Lung microvascular endothelial cell (primary cell): ENCODE results near the gene MMP1. TPM values are rescaled to one million over a fixed set of nuclear protein-coding genes. Genes with fewer than 3 reads are reported as not detected.
A peak's percentile ranks its signal among the peaks of the same experiment; 100 is the strongest.

Experiments
- DNase-seq, 2 donors: peaks; one replicate each; pipeline versions ENCODE4 v3.0.0 to v3.0.0-alpha.2; 2010; ENCODE audit warnings: low read depth in 2 of 2
- total RNA-seq: library from RNA; depleted of rRNA; stranded (reverse); fragments of >200 nt; gene quantifications from 2 replicates; pipeline ENCODE4 v1.2.1, GENCODE V29; 2014

MMP1 gene
- total RNA-seq, result 28.4 and 326 TPM in 2 replicates

DNA sequence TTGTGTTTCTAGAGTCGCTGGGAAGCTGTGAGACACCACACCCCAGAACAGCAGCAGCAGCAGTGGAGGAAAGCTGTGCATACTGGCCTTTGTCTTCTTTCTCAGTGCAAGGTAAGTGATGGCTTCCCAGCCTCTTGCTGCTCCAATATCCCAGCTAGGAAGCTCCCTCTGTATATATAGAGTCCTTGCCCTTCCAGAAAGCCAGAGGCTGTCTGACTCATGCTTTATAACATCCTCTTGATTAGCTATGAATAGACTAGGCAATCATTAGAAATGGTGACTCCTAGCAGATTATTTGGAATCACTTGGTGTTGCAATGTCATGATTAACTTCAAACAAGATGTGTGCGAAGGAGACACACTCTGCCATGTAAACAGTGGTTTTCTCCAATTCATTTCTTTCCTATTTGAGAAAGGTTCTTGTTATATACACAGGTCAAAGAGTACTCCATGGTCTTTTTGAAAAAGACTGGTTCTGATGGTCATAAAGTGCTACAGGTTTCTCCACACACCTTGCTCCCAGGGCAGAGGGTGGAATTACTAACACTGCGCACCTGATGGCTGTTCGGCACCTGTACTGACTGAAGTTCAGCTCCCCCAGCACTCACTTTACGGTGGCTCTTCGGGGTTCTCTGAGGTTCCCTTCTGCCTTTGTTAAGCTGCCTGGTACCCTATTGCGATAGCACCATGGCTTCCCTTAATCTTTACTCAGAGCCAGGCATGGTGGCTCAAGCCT lies at the start of gene MMP1:
Gene MMP1, minus strand, starts transcription at position 149 of the 735 bp plus-strand sequence. Its CDS starts 68 bp downstream, at position 81.
- peak in 1 of 2 donors; percentile 88 for DNase-seq

DNA sequence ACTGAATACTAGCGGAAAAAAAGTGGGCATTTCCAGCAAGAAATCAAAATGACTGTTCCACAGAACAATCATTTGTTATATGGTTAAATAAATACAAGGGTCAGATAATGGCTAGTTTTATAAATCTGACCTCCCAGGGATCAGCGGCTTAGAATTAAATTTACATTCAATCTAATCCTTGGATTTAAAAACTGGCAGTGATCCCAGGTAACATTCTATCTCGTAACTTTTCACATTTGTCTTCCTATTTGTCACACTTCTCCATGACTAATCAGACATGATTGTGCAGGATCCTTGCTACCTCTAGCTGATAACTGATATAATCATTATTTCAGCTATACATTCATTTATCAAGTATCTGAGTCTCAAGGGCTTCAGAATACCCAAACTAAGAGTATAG lies 48.3 kb upstream of the MMP1 start:
- DNase-seq, result no peak

DNA sequence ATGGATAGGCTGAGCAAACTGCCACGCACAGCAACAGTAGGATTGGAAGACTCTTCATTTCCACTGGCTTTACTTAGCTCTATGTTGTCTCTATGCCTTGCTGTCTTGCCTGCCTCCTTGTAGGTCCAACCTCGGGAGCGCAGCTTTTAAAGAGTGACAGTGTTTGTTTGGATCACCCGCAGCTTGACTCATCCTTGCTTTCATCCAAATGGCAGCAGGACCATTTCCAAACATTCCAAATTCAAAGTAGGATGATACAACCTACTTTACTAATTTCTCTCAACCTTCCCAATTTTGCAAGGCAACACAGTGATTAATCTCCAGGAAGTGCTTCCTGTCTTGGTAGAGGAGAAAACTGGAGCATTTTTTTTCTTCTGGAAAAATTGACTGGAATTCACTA lies 45.5 kb upstream of the MMP1 start, which contains the start of gene MMP3:
Gene MMP3, minus strand, starts transcription at position 121 of the 400 bp plus-strand sequence. Its CDS starts 63 bp downstream, at position 58.
- DNase-seq, result no peak

DNA sequence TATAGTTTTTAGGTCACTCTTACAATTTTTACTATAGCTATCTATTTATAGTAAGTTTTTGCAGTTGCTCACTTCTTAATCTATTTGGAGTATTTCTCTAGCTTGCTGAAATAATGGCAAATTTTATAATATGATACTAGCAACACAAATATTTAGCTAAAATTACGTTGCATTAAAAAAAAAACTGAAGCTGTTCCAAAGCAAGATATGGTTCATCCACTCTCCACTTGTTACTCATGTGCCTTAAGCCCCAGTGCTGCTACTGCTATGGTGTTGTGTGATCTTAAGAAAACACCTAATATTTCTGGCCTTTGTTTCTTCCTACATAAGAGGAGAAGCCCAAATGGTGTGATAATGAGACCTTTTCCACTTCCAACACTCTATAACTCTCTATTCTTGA lies 45.0 kb upstream of the MMP1 start:
- DNase-seq, result no peak

DNA sequence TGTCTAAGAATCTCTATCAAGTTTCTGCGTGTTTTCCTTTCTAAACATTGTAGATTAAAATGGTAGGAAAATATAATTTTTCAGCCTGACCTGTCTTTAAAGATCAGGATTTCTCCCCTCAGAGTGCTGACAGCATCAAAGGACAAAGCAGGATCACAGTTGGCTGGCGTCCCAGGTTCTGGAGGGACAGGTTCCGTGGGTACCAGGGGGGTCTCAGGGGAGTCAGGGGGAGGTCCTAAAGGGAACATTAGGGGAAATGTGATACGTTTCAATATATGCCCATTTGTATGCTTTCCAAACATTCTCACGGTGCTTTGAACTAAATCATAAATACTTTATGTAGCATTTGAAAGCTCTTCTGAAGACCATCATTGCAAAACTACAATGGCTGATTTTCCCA lies 42.1 kb upstream of the MMP1 start:
- DNase-seq, result no peak

DNA sequence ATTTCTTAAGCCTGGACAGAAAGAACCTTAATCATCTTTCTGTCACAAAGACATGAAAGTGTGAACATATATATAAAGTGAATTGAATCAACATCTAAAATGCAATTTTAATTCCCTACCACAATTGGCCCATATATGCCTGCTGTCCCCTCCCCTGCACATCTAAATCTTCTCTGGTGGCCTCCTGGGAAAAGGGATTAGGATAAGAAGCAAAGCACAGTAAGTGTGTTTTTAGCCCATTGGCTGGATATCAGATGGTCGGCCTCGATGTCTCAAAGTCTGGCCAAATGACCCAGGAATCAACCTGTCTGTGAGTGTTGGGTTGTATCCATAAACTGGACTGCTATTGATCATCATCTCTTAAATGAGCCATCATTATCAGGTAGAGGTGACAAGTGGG lies 39.7 kb upstream of the MMP1 start:
- no peak for DNase-seq

DNA sequence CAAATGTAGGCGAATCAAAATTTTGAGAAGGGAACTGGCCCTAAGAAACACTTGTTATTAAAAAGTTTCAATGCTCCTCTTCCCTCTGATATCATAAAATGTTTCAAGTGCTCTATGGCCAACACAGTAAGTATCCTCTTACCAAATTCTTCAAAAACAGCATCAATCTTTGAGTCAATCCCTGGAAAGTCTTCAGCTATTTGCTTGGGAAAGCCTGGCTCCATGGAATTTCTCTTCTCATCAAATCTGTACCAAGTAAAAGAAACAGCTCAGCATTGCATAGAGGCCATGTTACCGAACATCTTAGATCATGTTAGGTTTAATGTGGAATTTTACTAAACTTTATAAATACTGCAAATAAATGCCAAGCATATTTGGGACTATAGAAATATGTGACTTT lies 39.2 kb upstream of the MMP1 start:
- DNase-seq, result no peak

DNA sequence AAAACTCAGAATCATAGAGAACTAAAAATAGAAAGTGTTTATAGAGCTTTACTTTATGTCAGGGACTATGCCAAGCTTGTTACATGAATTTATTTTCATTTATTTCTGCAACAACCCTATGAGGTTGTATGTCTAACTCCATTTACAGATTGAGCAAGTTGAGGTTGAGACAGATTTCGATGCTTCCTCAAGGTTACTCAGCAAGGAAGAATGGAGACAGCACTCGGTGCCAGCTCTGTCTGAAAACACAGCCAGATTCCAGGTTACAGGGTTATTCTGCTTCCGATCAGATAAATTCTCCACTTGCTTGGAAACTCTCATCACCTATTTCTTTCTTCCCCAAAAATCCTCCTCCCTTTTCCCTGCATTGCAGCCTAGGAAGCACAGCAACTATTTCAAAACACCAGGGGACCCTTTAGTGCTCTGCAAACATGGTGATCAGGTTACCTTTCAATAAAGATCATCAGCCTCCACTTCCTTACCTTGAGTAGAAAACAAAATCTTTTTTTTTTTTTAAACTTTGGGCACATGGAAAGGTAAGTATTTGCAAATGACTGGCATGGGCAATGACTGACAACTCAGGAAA lies 38.4 kb upstream of the MMP1 start:
- no peak for DNase-seq

DNA sequence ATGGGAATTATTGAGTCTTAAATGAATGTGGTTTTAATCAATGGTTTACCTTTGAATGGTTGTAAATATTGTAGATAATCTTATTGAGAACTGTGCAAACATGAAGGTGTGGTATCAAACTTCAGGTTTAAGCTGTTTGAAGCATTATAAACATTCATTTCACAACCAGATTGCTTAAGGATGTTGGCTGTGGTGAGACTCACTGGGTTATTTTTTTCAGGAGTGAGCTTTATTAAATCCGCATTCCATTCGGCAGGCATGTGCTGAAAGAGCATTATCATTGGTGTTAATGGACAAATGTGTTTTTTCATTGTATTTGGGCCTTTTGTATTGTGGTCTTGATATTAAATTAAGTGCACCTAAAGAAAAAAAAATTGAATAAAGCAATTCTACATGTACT lies 35.8 kb upstream of the MMP1 start:
- no peak for DNase-seq

DNA sequence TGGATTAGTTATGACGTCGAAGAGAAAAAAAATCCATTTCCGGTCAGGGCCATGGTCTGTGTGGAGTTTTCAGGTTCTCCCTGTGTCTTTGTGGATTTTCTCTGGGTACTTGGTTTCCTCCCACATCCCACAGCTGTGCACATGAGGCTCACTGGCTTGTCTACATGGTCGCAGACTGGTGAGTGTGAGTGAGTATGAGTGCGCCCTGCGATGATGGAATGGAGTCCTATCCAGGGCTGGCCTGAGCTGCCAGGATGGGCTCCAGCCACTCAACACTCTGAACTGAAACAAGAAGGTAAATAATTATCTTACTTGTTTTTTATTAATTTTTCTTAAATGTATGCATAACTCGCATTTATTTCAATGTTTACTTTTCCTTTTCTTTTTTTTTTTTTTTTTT lies 34.7 kb upstream of the MMP1 start:
- DNase-seq, result no peak

DNA sequence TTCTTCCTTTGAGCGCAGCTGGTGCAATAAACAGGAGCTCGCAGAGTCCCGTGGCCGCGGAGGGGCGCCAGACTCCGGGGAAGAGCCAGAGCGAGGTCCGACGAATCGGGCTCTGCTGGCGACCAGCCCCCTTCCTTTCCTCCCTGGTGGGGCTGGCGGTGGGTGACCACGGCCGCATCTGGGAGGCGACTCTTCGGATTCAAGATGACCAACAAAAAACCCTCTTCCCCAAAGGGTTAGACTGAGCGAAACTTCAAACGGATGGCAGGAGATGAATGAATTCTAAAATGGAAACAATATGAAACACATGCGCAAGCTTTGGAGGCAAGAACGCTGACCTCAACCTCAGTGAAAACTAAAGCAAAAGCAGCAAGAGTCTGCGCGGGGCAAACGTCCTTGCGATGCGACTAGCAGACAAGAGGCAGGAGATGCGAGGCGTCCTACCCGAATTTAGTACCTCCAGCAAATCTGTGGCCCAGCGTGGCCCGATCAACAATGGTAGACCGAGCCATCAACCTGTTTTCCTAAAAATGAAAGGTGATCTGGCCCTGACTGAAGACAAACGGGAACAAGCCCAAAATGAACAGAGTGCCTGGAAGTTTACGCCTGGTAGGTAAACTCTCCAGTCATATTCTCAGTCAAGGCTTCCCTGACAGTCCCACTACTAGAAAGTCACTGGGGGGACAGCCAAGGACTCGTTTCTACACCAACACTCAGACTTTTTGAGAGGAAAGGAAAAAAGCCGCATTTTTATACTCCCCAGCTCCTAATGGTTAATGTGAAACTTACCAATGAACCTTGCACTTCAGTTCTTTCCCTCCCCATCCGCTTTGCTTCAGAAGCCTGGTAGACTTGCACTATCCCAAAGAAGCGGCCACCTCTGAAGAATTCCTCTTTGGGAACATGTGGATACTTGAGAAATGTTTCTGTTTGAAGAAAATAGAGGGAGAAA lies 33.8 kb upstream of the MMP1 start:
- DNase-seq, result peak; percentile 19 to 38

DNA sequence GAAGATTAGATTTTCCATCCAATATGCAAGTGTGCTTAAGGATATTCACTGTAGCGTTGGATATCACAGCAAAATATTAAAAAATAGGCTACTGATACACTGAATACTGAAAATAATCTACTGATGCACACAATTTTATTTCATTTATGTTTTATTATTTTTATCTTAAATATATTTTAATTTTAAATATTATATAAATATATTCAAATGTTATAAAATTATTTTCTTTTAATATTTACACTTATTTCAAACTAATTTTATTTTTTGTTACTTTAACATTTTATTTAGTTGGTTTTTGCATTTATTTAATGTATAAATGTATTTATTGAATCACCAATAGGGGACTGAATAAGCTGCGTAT lies 33.1 kb upstream of the MMP1 start:
- no peak for DNase-seq

DNA sequence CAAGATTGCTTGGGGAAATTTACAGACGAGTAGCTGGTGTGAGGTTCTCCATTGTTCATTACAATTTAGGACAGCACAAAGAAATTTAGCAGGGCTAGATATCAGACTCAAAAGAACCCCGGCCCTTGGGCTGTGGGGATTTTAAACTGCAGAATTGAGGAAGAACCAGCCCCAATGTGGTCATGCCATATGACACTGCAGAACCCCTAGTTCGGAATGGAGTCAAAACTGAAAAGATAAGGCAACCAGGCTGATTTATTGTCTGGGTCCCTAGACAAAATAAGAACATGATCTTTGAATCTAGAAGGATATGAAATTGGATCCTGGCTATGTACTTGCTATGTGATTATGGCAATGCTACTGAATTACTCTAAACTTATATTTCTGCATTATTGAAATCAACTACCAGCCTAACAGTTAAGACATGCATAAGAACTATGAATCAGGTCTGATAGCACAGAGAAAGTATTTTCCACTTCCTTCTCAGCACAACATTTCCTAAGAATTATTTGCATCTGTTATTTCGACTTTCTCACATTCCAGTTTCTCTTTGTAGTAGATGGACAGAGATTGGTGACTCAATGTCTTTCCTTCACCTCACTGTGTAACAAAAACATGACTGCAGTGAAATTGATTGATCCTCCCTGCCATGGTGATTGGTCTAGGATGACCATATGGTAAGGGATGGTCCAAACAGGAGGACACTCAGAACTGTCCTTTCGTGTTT lies 32.2 kb upstream of the MMP1 start:
- peak in 1 of 2 donors; percentile 16 for DNase-seq

DNA sequence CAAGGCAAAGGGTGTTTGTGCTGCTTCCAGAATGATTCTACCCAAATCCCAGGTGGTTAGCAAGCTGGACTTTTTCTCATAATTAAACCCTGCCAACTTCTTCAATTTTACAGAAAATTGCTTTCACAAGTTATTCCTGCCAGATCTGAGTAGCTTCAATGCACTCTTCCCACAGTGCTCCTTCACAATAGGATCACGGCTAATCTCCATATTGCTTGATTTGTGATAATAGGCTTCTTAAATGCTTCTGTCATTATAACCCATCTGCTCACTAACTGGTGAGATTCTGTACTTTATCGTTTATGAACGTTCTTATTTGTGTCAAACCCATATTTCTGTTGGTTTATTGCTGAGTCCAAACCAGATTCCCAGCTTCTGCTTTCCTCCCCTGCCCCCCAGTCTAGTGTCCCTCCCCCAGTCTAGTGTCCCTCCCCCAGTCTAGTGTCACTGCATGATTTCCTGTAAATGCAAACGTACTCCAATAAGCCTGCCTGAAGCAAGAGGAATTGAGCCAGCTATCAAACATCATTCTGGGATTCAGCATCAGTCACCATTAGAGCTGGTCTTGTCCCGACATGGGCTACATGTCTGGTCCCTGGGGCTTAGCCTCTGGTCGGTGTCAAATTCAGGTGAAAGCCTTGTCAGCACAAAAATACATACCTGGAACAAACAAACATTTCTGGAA lies 31.5 kb upstream of the MMP1 start:
- DNase-seq, result no peak

DNA sequence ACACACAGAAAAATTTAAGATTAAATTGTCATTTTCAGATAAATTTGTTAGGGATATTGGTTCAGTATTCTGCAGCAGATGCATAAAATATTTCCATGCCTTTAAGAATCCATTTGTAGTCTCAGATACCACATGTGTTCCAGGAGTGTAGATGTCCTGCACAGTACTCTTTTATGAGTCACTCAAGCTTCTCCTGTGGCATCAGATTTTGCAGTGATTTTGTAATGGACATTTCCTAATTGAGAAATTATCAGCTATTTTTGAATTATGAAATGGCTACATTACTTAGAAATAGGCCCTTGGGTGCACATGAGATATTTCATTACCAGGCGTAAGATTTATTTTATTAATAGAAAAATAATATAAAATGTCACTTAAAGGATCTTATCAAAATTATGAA lies 26.6 kb upstream of the MMP1 start:
- no peak for DNase-seq

DNA sequence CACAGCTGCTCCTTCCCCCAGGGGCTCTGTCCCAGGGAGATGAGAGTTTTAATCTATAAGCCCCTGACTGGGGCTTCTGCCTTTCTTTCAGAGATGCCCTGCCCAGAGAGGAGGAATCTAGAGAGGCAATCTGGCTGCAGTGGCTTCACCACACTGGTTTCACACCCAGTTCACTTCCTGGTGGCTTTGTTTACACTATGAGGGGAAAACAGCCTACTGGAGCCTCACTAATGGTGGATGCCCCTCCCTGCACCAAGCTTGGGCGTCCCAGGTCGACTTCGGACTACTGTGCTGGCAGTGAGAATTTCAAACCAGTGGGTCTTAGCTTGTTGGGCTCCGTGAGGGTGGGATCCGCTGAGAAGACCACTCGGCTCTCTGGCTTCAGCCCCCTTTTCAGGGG lies 21.5 kb upstream of the MMP1 start:
- DNase-seq, result no peak

DNA sequence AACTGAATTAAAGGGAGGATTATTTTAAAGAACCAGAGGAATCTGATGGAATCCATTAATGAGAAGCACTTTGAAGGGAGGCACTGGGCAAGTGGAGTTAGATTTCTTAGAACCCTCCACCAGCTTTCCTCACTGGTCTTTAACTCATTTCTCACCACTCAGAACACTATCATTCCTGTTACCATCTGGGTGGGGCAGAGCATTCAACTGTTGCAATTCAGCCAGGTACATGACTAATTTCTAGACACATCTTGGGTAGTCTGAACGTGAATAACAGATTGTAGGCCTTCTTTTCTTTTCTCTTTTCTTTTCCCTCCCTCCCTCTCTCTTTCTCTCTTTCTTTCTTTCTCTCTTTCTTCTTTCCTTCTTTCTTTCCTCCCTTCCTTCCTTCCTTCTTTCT lies 15.5 kb upstream of the MMP1 start:
- no peak for DNase-seq

DNA sequence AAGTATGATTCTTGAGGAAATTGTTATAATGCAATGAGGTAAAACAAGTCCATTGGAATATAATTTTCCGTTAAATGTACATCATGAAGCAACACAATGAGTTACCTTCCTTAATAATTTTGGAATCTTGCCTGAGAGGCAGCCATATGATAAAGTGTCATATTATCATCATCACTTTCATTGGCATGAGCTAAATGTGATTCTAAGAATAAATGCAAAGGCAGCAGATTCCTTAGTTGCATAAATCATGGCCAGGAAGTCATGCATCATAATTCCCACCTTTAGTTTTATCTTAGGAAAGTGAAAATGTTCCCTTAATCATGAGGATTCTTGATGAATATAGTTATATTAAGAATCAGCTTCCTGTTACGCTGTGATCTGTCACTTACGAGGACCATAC lies 14.2 kb upstream of the MMP1 start:
- DNase-seq, result no peak

DNA sequence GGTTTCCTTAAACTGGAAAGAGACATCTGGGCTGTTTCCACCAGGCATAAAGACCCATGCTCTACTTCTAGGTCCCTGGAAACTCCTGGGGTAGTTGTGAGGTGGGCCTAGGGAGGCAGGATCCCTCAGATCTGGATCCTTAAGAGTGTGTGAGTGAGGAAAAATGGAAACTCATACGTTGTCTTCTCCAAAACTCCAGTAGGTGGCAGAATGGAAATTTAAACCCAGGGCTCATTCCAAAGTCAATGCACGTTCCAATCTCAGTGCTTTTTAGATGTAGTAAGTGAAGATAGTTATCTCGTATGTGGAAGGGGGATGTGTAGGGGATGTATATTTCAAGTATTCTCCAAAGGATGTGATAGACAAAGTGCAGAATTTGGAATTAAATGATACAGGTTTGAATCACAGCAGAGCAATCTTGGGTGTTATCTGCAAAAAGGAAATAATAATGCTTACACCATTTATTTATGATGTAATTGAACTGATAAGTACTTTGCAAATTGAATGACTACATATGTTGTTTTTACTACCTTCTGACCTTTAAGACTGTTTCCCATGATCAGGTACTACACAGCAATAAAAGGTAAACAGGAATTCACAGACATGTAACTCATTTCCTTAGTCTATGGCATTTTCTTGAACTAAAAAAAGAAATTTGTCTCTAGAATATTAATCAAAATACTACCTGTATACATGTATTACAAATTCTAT lies 13.1 kb upstream of the MMP1 start:
- DNase-seq, result peak; percentile 30 to 46

DNA sequence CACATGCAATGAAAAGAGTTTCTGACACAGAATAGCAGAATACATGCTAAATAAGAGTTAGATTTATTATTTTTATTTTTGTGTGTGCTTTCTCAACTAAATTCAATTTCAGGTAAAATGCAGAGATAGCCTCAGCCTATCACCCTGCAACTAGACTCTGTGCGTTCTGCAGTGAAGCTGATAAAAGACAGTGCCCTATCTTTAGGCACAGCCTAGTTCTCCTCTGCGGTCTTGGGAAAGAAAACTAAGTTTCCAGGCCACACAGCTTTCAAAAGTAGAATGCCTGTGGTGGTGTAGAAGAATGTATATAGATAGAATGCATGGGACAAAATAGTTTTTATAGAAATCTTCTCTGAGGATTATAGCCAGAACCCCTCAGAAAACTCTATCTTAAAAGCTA lies 12.0 kb upstream of the MMP1 start:
- no peak for DNase-seq
